ENCODE results near the gene GPT2.

The GPT2 gene

DNA sequence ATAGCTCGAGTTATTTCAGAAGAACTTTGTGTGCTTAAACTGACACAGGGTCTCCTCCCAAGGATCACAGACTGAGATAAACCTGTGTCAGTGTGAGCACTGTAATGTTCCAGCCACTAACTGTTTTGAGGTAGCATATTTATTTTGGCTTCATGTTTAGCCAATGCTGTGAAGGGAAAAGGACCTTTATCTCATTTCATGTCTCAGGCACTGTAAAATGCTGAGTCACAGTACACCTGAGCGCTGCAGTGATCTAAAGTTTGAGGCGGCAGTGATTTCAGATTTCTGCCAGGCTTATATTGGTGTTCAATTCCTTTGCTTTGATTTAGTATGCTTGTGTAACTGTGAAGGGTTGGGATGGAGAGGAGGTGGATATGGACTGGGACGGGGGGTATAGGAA, 92.4 kb downstream of the GPT2 start:
- peak overlapping the region; percentile 36 for H3K27ac ChIP-seq
- TF ChIP-seq, protein P1, sequence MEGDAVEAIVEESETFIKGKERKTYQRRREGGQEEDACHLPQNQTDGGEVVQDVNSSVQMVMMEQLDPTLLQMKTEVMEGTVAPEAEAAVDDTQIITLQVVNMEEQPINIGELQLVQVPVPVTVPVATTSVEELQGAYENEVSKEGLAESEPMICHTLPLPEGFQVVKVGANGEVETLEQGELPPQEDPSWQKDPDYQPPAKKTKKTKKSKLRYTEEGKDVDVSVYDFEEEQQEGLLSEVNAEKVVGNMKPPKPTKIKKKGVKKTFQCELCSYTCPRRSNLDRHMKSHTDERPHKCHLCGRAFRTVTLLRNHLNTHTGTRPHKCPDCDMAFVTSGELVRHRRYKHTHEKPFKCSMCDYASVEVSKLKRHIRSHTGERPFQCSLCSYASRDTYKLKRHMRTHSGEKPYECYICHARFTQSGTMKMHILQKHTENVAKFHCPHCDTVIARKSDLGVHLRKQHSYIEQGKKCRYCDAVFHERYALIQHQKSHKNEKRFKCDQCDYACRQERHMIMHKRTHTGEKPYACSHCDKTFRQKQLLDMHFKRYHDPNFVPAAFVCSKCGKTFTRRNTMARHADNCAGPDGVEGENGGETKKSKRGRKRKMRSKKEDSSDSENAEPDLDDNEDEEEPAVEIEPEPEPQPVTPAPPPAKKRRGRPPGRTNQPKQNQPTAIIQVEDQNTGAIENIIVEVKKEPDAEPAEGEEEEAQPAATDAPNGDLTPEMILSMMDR (conservative IDR thresholded peaks at IDR 0.05), result no peak

All from VCaP (cell line).